B cell (primary cell): ENCODE data around the gene IKBKG. TPM values are rescaled to one million over a fixed set of nuclear protein-coding genes. Genes with fewer than 3 reads are reported as not detected.

Experiments
- ATAC-seq: fragments of 200-7000 bp; cut with Tn5 transposase; one replicate; pipeline ENCODE4 v1.10.0; 2021; ENCODE audit warnings: low read depth, mild to moderate bottlenecking, moderate number of reproducible peaks, moderate library complexity
- CTCF ChIA-PET: fragments of 350-600 bp; sonication (Branson Sonifier 250); formaldehyde crosslinking; loops from one replicate; lab custom pipeline; 2021; ENCODE audit warnings: antibody characterized with exemption, inconsistent platforms; lab: Charles Lee
- POLR2A ChIA-PET: fragments of 350-600 bp; sonication (Branson Sonifier 250); formaldehyde crosslinking; loops from one replicate; lab custom pipeline; 2021; ENCODE audit warnings: antibody characterized with exemption; lab: Charles Lee
- DNase-seq: peaks from one replicate; pipeline ENCODE4 v3.0.0; 2013
- H2AFZ ChIP-seq: 2 replicates; pipeline ENCODE4 v1.6.1; 2012; ENCODE audit warnings: mild to moderate bottlenecking, low read depth, low read length; ENCODE audit not compliant: insufficient read depth, poor library complexity, severe bottlenecking
- H3K27ac ChIP-seq, 2 donors: 1 replicate in 1 of 2; 2 replicates in 1 of 2; pipeline ENCODE4 v1.5.1; 2012 to 2013; ENCODE audit warnings: low read length in 2 of 2, mild to moderate bottlenecking in 2 of 2, moderate library complexity in 1 of 2
- H3K27me3 ChIP-seq, 4 experiments: fragments of 200-600 bp in 1 of 4; sonication (generic) in 1 of 4; replicated peaks in 1 of 4; 1 replicate in 2 of 4; 2 replicates in 2 of 4; pipeline versions ENCODE4 v1.6.1 to v1.7.0; 2013 to 2016; ENCODE audit warnings: low read length in 3 of 4, mild to moderate bottlenecking in 2 of 4, mixed read lengths in 1 of 4, moderate library complexity in 1 of 4; ENCODE audit not compliant: insufficient read depth in 4 of 4, control insufficient read depth in 3 of 4; ENCODE audit errors: control extremely low read depth in 1 of 4
- H3K36me3 ChIP-seq, 2 experiments: replicated peaks in 1 of 2; 1 replicate in 1 of 2; 2 replicates in 1 of 2; pipeline versions ENCODE4 v1.6.1 to v1.7.1; 2013; ENCODE audit warnings: low read length in 1 of 2; ENCODE audit not compliant: insufficient read depth in 2 of 2, control insufficient read depth in 1 of 2; ENCODE audit errors: control extremely low read depth in 1 of 2, extremely low read depth in 1 of 2
- H3K4me1 ChIP-seq, 2 donors: fragments of 200-600 bp in 1 of 2; sonication (generic) in 1 of 2; 1 replicate in 1 of 2; 2 replicates in 1 of 2; pipeline versions ENCODE4 v1.5.1 to v1.6.1; 2013 to 2017; ENCODE audit warnings: low read length in 2 of 2; ENCODE audit not compliant: control insufficient read depth in 2 of 2, insufficient read depth in 2 of 2
- H3K4me2 ChIP-seq: replicated peaks from 2 replicates; pipeline ENCODE3; 2012; ENCODE audit warnings: mild to moderate bottlenecking, low read depth, low read length; ENCODE audit not compliant: poor library complexity, severe bottlenecking
- H3K4me3 ChIP-seq, 5 experiments: fragments of 200-600 bp in 1 of 5; sonication (generic) in 1 of 5; 1 replicate in 3 of 5; 2 replicates in 2 of 5; pipeline versions ENCODE4 v1.5.1 to v1.7.0; 2011 to 2016; ENCODE audit warnings: low read length in 4 of 5, mild to moderate bottlenecking in 4 of 5, low read depth in 2 of 5, control low read depth in 1 of 5, moderate library complexity in 1 of 5; ENCODE audit not compliant: insufficient read depth in 1 of 5; ENCODE audit errors: control extremely low read depth in 1 of 5, extremely low read depth in 1 of 5
- H3K79me2 ChIP-seq: fragments of 200-600 bp; sonication (generic); one replicate; pipeline ENCODE4 v1.6.0; 2016; ENCODE audit warnings: low read length; ENCODE audit not compliant: control insufficient read depth, insufficient read depth
- H3K9ac ChIP-seq: fragments of 200-600 bp; sonication (generic); 2 replicates; pipeline ENCODE4 v1.6.1; 2017; ENCODE audit warnings: mild to moderate bottlenecking, low read length, moderate library complexity
- H3K9me3 ChIP-seq, 3 donors: one replicate each; pipeline versions ENCODE4 v1.6.1 to v1.7.1; 2013; ENCODE audit warnings: low read length in 2 of 3; ENCODE audit not compliant: control insufficient read depth in 2 of 3, insufficient read depth in 1 of 3; ENCODE audit errors: control extremely low read depth in 1 of 3
- H4K20me1 ChIP-seq: 2 replicates; pipeline ENCODE4 v1.6.0; 2012; ENCODE audit warnings: mild to moderate bottlenecking, low read length; ENCODE audit not compliant: insufficient read depth, control insufficient read depth, poor library complexity, severe bottlenecking
- H3K27ac Mint-ChIP-seq: one replicate; pipeline ENCODE4 v1.8.0; 2021; ENCODE audit warnings: mixed read lengths
- H3K27me3 Mint-ChIP-seq: one replicate; pipeline ENCODE4 v1.8.0; 2021; ENCODE audit warnings: mixed read lengths
- H3K4me1 Mint-ChIP-seq: one replicate; pipeline ENCODE4 v1.8.0; 2021; ENCODE audit warnings: mixed read lengths
- H3K4me3 Mint-ChIP-seq: one replicate; pipeline ENCODE4 v1.8.0; 2021; ENCODE audit warnings: mixed read lengths
- H3K9me3 Mint-ChIP-seq: one replicate; pipeline ENCODE4 v1.8.0; 2022; ENCODE audit warnings: mixed read lengths; ENCODE audit not compliant: insufficient read depth
- EZH2 ChIP-seq: IDR thresholded peaks from 2 replicates; pipeline ENCODE4 v1.6.1; 2012; ENCODE audit warnings: borderline replicate concordance, low read depth, mild to moderate bottlenecking, moderate library complexity, low read length; ENCODE audit not compliant: insufficient read depth, poor library complexity, severe bottlenecking
- WGBS: methylation state at CpG from one replicate; pipeline ENCODE4 v1.1.5; 2013; ENCODE audit warnings: missing lambda C conversion rate; ENCODE audit not compliant: insufficient coverage; 5-methylcytosine and 5-hydroxymethylcytosine counted together
- intact Hi-C: fragments of 100-400 bp; cut with micrococcal nuclease; formaldehyde crosslinking; loops from one replicate; pipeline ENCODE4 v1.10.0; 2022
- polyA plus RNA-seq: library from polyadenylated mRNA; depleted of rRNA; stranded (reverse); fragments of >200 nt; gene quantifications from 2 replicates; pipeline ENCODE4 v1.2.3, GENCODE V29; 2012
- total RNA-seq, 2 donors: library from RNA; stranded (reverse); fragments of 120-200 nt in 1 of 2; gene quantifications; 1 replicate in 1 of 2; 2 replicates in 1 of 2; pipeline versions ENCODE4 v1.2.3 to v1.2.4, GENCODE V29; 2013 to 2022
- TF ChIP-seq, protein P1 (sequence below): fragments of 200-600 bp; IDR thresholded peaks from one replicate; pipeline ENCODE4 v1.8.0; 2022; ENCODE audit warnings: antibody characterized with exemption, mild to moderate bottlenecking

The IKBKG gene
- total and polyA plus RNA-seq, 2 donors (not counting 1 experiment from before 2014, with no cell fraction given) = 46.7 to 65.1 TPM

DNA sequence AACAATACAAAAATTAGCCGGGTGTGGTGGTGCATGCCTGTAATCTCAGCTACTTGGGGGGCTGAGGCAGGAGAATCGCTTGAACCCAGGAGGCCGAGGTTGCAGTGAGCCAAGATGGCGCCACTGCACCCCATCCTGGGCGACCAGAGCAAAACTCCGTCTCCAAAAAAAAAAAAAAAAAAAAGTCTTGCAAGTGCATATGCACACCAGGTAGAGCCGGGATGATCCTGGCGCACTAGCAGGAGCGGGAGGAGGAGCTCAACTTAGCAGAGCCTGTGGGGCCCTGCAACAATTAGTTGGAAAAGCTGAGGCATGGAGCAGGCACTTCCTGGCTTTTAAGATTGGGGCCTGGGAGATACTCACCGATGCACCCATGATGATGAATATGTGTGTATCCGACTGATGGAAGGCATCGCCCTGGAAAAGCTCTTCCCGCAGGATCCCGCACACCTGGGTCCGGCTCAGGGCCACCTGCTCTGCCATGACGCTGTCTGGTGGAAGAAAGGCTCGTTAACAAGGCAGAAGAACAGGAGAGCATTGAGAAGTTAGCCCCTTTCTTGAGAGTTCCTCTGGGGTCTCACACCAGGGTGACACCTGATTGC, 1.6 kb upstream of the IKBKG start:
- Histone ChIP-seq H3K4me1 (peaks cover 20 to 48% of the 10 kb centered on the region in 2 donors), H3K9me3 (no peaks in the 10 kb centered on the region), H3K4me2 (peak overlapping the region; percentile 72), H2AFZ (no peak overlapping the region), H3K36me3 (peaks cover 0 to 4% of the 10 kb centered on the region in 2 experiments), H3K4me3 (peak overlapping the region in 4 of 5 experiments; percentile 38 to 82 (median 62)), H4K20me1 (peaks cover 5% of the 10 kb centered on the region), H3K9ac (no peak overlapping the region), H3K27me3 (no peaks in the 10 kb centered on the region), H3K79me2 (peaks cover 31% of the 10 kb centered on the region), H3K27ac (no peak overlapping the region)
- Mint-ChIP-seq H3K4me3 (peak overlapping the region; percentile 79), H3K4me1 (peaks cover 45% of the 10 kb centered on the region), H3K27ac (peak overlapping the region; percentile 73), H3K27me3 (no peaks in the 10 kb centered on the region), H3K9me3 (no peaks in the 10 kb centered on the region)
- DNase-seq (peak; percentile 25), ATAC-seq (no peak)
- ChIA-PET POLR2A (interaction anchor here (0.6 kb wide), 1 partner anchor 140 kb away, joined by 4 read pairs; no protein-coding TSS in a partner anchor), CTCF (interaction anchor here (1.1 kb wide), 1 partner anchor 19 kb away, joined by 3 read pairs; no protein-coding TSS in a partner anchor)
- TF ChIP-seq, protein P1, sequence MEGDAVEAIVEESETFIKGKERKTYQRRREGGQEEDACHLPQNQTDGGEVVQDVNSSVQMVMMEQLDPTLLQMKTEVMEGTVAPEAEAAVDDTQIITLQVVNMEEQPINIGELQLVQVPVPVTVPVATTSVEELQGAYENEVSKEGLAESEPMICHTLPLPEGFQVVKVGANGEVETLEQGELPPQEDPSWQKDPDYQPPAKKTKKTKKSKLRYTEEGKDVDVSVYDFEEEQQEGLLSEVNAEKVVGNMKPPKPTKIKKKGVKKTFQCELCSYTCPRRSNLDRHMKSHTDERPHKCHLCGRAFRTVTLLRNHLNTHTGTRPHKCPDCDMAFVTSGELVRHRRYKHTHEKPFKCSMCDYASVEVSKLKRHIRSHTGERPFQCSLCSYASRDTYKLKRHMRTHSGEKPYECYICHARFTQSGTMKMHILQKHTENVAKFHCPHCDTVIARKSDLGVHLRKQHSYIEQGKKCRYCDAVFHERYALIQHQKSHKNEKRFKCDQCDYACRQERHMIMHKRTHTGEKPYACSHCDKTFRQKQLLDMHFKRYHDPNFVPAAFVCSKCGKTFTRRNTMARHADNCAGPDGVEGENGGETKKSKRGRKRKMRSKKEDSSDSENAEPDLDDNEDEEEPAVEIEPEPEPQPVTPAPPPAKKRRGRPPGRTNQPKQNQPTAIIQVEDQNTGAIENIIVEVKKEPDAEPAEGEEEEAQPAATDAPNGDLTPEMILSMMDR = no peak
- no peak for TF ChIP-seq EZH2
- intact Hi-C loops = no loop called here
- WGBS = 100% methylated on average over 1 of the region's 17 CpGs
